SK-N-MC (cell line): ENCODE data around the gene KCNQ1OT1.

ENCODE experiments used
- EZH2 ChIP-seq: fragments of 200-600 bp; sonication (generic); IDR thresholded peaks from one replicate; pipeline ENCODE4 v1.6.1; 2017; ENCODE audit warnings: antibody characterized with exemption
- POLR2AphosphoS5 ChIP-seq: IDR thresholded peaks from 2 replicates; pipeline ENCODE4 v1.6.1; 2012; ENCODE audit warnings: mild to moderate bottlenecking, low read depth, low read length, borderline replicate concordance

DNA sequence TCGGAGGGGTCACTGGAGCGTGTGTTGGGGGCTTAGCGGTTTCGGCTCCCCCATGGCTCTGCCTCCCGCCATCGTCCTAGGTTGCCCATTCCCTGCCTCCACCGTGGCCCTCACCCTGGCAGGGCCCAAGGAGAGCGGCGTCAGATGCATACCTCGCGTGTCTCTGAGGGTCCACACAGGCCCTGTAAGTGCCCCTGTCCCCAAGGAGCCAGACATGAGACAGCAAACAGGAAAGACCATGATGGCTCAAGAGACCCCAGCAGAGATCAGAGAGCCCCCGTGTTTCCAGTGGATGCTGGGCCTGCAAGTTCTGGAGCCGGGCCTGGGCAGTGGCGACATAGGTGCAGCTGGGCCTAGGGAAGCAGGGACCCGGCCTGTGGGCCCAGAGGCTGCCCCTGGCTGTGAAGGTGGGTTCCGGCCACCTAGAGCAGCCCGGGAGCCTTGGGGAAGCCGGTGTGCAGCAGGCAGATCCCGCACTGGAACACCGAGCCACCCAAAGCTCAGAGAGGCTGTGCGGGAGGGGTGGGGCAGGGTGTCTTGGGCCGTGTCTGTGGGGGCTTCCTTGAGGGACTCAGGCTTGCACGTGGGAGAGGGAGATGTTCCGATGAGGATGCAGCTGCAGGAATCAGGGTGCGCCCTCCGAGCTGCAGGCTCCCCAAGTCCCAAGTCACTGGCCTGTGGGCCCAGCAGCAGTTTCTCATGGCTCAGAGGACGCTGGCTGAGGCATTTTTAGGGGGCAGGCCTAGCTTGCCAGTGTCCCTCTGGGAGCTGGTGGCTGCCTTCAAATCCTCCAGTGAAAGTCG is 126.4 kb downstream of the KCNQ1OT1 start:
- TF ChIP-seq POLR2AphosphoS5 (no peak), EZH2 (no peak)
